Middle frontal gyrus (tissue), 1 donor: ENCODE measurements around the gene HIP1.
"Not testable (repeated sequence)": the region's sequence is repeated elsewhere in the genome, so short reads cannot be mapped to it uniquely, and the experiment has no call there.

Experiments
- DNase-seq: peaks from one replicate; pipeline ENCODE4 v3.0.0-alpha.2; 2015; ENCODE audit warnings: low spot score; ENCODE audit errors: extremely low spot score

Gene HIP1

DNA sequence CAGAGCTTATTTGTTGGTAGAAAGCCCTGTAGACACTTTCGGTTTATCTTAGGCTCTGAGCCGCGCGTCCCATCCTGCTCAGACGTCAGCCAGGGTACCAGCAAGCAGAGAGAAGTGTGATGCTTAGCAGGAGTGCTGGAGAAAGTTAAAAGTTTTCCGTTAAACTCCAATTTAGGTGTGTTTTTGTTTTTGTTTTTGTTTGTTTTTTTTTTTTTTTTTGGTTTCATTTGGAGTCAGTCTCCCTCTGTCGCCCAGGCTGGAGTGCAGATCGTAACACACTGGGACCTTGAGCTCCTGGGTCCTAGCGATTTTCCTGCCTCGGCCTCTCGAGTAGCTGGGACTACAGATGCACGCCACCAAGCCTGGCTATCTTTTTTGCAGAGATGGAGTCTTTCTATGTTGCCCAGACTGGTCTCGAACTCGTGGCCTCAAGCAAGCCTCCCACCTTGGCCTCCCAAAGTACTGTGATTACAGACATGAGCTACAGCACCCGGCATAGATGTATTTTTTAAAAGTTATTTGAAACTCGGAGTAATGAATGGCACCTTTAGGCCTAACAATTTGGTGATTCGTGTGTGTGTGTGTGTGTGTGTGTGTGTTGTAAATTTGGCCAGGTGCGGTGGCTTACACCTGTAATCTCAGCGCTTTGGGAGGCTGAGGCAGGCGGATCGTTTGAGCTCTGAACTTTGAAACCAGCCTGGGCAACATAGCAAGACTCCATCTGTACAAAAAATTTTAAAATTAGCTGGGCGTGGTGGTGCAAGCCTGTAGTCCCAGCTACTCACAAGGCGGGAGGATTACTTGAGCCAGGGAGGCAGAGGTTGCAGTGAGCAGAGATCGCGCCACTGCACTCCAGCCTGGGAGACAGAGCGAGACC is 1.3 kb upstream of the HIP1 start:
- no peak for DNase-seq

DNA sequence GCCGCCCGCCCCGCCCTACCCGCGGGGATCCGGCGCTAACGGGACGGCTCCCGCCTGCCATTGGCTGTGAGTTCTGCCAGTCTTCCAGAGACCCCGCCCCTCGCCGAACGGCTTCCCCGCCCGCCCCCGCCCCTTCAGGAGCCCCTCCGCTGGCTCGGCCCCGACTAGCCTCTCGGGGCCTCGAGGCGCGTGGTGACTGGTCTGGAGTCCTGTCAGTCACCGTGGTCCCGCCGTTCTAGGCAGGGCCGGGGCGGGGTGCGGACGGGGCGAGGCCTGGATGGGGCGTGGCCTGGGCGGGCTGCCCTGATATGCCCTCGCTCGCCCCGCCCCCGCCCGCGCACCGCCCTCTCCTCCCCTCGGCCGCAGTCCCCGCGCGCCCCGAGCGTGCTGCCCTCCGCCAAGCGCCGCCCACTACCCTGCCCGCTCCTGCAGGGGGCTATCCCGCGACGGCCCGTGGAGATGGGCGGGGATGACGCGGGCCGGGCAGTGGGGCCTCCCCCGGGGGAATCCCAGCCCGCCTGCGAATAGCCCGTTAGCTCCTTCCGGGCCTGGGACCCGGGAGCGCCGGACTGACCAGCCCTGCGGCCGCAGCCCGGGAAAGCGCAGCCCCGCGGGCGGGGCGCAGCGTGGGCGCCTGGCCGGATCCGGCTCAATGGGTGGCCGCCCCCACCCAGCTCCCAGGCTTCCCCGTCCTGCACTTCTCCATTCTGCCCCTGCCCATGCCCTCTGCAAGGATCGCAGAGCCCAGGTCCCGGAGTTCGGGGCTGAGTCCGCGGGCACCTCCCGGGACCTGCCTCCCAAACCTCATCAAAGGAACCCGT is 444 bp upstream of the HIP1 start:
- DNase-seq: peak; percentile 100

DNA sequence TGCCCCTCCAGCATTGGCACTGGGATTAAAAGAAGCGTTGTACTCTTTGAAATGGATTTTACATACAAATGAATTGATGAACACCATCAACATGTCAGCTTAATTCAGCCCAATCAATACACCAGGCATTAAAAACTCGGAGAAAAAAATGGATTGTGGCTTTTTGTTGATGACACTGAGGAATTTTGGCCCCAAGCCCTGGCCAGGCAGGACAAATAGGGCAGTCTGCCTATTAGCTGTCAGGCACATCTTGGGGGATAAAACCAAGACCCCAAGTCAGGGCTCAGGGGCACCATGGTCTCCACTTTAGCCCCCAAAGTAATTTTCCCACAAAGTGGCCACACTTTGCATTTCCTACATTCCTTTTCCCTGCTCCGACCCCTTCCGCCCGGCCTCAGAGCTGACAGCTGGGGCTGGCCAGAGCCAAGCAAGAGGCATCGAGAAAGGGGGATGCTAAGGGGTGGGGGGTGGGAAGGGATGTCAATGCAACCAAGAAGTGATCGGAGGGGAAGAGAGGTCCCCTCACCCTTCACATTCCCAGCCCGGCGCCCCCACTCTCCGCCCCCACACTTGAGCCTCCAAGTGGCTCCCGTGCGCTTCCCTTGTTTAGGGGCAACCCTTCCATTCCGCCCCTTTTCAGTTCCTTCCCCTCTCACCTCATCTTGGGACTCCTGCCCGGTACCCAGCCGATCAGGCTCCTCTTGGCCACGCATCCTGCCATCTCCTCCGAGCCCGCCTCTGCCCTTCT is 711 bp downstream of the HIP1 start:
- DNase-seq: no peak

DNA sequence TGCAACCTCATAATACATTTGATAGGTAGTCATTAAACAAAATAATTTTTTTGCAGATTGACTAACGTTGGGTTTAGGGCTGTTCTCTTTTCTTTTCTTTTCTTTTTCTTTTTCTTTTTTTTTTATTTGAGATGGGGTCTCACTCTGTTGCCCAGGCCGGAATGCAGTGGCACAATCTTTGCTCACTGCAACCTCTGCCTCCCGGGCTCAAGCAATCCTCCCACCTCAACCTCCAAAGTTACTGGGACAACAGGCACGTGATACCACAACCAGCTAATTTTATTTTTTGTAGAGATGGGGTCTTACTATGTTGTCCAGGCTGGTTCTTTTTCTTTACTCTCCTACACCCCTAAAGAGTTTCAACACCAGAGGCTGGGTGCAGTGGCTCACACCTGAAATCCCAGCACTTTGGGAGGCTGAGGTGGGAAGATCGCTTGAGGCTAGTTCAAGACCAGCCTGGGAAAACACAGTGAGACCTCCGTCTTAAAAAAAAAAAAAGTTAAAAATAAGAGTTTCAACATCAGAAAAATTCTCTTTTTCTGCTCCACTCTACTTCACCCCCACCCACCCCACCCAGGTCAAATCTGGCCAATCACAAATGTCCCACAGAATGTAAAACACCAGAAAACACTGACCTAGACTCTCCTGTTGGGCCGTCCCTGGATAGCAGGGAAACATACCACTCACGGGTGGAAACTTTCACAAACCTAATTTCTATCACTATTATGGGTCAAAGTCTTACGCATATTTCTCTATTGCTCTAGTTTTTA is 3.0 kb downstream of the HIP1 start:
- DNase-seq: no peak

DNA sequence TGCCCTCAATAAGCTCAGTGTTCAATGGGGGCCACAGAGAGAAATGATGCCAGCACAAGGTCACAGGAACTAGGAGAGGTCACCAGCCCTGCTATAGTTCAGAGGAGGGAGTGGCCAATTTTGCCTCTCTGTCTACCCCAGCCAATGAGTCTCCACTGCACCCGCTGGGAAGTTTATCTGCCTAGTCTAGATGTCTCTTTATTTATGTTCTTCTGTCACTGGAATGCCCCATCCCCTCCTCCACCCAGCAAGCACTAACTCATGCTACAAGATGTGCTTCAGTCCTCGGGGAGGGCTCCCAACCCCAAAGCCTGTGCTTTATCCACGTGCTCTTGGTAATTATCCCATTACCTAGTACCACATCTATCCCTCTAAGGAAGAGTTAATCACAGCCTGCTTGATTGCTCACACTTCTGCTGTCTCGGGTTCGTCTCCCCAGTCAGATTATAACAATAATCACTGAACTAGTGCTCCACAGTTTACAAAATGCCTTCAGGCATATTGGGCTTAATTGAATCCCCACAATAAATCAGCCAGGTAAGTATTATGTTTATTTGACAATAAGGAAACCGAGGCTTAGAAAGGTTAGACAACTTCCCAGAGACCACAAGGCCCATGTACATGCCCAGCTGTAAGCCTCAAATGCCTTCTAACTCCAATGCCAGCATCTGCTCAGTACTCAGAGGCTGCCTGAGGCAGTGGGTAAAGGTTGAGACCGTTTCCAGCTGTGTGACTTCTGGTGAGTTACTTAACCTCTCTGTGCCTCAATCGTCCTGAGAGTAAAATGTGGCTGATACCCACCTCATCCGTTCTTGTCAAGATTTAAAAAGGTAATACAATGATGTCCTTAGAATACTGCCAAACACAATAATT is 3.9 kb downstream of the HIP1 start:
- no peak for DNase-seq

DNA sequence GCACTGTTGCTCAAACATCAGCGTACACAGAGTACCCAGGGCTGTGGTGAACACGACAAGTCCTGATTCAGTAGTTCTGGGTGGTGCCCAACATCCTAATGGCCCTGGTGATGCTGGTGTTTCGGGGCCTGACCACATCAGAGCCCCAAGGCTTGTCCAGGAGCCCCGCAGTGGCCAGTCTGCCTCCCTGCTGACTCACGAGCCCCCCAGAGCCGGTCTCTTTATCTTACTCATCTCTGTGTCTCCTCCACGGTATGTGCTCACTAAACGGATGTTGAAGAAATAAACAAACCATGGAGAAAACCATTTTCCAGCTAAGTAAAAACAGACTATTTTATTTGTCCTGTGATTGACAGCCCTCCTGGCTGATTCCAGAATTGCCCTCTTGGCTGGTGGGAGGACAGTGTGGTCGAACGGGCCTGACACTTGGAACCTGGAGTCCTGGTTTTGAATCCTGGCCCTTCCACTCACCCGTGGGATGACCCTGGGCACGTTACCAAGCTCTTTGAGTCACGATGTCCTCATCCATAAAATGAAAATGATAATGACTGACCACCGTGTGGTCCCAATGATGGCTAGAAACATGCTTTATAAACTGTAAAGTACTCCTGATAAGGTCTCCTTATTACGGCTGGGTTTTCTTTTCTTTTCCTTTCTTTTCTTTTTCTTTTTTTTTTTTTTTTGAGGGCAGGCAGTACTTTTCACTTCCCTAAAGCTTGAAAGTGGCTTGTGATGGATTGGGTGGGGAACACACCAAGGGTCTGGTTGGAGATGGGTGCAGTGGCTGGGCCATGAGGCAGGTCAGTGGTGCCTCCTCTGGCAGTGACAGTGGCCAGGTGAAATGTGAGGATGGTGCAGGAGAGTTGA is 5.7 kb downstream of the HIP1 start:
- no peak for DNase-seq

DNA sequence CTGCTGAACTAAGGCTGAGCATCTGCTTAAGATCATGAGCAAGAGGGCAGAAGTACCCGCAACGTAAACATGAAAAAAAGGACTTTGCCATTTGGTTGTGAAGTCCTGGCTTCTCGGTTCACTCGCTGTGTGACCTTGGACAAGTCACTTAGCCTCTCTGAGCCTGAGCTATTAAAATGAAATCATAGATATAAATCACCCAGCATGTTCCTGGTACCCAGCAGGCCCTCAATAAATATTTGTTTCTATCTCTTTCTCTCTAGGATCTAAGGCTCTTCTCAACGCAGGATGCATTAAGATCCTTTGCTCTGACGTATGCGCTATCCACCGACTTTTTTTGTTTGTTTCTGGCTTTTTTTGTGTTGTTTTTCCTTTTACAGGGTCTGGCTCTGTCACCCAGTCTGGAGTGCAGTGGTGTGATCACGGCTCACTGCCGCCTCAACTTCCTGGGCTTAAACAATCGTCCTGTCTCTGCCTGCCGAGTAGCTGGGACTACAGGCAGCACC is 6.7 kb downstream of the HIP1 start:
- no peak for DNase-seq

DNA sequence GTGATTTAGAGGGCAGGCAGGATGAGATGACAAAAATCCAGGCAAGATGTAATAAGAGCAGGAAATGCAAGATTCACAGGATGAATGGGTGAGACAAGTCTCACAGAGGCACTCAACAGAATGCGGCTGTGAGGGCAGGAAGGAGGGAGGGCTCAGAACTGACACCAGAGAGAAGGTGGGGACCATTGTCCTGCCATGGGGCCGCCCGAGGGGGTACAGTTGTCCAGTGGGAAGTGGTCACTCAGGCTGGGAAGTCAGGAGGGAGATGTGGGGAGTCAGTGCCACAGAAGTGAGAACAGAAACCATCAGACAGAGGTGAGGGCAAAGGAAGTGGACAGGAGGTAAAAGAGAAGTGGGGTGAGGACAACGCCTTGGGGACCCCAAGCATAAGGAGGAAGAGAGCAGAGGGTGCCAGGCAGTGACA is 8.9 kb downstream of the HIP1 start:
- DNase-seq: no peak

DNA sequence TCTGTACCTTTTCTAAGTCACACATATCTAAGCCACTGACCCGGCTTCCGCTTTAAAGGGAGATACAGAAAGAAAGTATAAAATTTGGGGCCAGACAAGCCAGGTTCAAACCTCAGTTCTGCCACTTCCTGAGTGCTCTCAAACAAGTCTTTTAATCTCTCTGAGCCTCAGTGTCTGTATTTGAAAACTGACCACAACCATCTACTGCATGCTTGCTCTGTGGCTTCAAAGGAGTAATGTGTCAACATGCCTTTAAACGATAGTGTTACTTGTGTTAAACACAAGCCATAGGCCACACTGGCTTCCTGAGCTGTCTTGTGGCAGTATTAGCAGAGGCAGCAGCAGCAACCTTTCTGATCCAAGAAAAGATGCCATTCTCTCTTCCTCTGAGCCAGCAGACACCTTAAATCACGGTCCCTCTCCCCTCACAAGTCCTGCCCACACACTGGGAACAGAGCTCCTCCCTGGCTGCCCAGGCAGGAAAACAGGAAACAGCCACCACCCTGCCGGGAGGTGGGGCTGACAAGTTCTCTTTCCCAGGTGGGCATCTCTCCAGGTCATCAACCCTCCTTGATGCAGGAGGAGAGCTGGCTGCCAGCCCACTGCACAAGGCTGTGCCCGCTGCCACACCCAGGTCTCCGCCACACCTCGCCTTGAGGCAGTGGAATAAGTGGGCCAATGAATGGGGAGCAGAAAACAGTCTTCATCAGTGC is 10.7 kb downstream of the HIP1 start:
- no peak for DNase-seq

DNA sequence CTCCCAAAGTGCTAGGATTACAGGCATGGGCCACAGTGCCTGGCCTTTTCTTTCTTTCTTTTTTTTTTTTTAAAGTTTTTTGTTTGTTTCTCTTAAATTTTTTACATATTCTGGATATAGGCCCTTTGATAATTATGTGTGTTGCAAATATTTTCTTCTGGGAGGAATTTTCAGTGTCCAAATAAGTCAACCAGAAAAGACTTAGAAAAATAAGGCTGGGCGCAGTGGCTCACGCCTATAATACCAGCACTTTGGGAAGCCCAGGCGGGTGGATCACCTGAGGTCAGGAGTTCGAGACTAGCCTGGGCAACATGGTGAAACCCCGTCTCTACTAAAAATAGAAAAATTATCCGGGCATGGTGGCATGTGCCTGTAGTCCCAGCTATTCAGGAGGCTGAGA is 11.4 kb downstream of the HIP1 start:
- not testable (repeated sequence) for DNase-seq

DNA sequence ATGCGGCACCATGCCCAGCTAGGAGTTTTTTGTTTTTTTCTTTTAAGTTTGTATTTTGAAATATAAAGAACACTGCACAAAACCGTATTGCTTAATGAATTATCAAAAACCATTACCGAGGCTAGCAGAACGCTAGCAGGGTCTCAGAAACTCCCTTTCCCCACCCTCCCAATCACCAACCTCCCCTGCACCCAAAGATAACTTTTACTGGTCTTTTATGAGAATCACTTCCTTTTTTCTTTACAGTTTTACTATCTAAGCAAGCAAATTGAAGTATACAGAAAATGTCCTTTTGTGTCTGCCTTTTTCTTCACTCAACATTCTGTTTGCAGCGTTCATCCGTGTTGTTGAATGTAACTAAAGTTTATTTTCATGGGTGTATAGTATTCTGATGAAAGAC is 13.4 kb downstream of the HIP1 start:
- no peak for DNase-seq

DNA sequence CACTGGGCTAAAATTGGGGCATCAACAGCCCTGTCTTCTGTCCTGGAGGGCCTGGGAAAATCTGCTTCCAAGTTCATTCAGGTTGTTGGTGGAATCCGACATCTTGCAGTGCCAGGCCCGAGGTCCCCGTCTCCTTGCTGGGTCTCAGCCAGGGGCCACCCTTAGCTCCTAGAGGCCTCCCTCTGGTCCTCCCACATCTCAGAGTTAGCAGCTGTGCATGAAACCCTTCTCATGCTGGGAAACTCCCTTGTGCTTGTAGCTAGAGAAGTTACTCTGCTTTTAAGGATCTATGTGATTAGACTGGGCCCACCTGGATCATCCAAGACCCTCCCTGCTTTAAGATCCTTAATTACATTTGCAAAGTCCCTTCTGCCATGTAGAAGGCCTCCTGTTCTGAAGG is 15.3 kb downstream of the HIP1 start:
- DNase-seq: no peak

DNA sequence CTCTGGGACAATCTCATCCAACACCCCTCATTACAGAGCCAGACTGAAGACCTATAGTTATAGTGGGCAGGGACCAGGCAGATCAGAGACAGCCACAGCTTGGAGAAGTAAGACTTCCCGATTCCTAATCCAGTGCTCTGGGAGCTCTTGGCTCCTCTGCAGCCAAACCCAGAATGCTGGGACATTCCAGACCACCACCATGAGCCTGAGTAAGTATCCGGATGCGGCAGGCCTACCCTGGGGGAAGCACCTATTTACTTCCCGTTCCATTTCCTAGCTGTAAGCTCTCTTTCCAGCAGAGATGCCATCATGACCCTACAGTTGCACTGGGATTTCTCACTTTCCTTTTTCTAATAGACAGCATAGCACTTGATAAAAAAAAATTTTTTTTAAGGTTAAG is 16.4 kb downstream of the HIP1 start:
- no peak for DNase-seq

DNA sequence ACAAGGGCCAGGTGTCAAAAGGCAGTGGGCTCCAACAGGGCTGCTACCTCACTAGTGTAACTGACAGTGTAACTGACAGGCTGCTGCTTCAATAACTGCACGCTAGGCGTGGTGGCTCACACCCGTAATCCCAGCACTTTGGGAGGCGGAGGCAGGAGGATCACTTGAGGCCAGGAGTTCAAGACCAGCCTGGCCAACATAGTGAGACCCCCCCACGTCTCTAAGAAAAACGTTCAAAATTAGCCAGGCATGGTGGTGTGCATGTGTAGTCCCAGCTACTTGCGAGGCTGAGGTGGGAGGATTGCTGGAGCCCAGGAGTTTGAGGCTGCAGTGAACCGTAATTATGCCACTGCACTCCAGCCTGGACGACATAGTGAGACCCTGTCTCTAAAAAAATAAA is 16.8 kb downstream of the HIP1 start:
- not testable (repeated sequence) for DNase-seq

DNA sequence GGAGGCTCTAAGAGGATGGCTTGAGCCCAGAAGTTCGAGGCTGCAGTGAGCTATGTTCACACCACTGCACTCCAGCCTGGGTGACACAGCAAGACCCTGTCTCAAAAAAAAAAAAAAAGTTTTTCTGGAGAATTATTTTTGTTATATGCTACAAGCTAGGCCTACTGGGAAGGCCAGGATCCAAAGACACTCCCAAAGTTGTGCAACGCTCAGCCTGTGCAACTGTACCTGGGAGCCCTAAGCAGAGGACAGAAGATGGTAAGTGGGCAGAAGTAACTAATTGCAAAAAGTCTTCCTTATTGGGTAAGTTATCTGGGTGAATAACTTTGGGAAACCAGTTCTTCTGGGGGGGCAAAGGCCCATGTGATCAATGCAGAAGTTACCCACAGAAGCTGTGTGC is 17.3 kb downstream of the HIP1 start:
- no peak for DNase-seq

DNA sequence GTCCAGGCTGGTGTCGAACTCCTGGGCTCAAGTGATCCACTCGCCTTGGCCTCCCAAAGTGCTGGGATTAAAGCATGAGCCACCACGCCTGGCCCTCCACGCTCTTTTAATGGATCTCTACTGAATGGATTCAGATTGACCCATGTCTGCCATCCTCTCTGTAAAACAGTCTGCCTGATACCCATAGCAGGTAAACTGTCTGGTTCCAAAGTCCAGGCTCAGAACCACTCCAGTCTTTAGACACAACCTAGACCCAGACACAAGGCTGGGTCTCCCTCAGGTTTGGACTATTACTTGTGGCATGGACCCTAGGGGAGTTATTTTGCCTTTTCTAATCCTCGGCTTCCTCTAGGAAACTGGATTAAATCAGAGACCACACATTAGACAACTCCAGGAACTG is 19.1 kb downstream of the HIP1 start:
- no peak for DNase-seq

DNA sequence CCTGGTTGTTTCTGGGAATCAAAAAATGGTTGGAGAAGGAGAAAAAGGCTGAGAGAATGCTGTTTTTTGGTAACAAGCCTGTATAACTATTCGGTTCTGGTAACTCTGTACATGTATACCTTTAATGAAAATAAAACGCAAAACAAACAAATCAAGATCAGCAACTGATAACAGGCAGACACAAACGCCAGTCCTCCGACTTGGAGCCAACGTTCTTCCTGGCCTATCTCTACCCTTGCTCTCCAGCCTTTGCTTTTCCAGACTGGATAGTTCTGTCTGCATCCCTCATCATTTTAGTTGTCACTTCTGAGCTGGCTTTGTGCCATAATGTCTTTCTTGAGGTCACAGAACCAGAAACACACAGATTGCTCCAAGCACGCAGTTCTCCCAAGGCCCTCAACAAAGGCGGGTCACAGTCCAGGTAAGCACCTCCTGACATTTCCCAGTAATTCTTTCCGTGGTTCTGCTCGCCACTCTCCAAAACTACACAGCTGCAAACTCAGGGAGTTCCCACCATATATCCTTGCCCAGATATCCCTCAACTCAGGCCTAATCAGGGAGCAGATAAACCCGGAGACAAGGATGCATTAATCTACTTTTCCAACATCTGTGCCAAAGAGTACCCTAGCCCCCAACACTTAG is 20.2 kb downstream of the HIP1 start:
- no peak for DNase-seq

DNA sequence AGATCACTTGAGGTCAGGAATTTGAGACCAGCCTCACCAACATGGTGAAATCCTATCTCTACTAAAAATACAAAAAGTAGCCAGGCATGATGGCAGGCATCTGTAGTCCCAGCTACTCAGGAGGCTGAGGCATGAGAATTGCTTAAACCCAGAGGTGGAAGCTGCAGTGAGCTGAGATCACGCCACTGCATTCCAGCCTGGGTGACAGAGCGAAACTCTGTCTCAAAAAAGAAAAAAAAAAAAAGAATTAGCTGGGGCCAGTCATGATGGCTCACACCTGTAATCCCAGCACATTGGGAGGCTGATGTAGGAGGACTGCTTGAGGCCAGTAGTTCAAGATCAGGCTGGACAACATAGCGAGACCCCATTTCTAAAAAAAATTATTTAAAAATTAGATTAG is 21.0 kb downstream of the HIP1 start:
- DNase-seq: not testable (repeated sequence)
